SH-SY5Y (cell line): ENCODE measurements around the gene NCKAP5.

Experiments
- GATA2 ChIP-seq: IDR thresholded peaks from 2 replicates; pipeline ENCODE4 v1.6.1; 2011; ENCODE audit warnings: mild to moderate bottlenecking, low read depth, low read length
- GATA3 ChIP-seq: IDR thresholded peaks from 2 replicates; pipeline ENCODE4 v1.6.1; 2011; ENCODE audit warnings: low read depth, mild to moderate bottlenecking, low read length, moderate library complexity

- TF ChIP-seq GATA2 (no peak), GATA3 (no peak)
Observed at GRCh38 chr2:132651115-132652045, 916.9 kb downstream of the NCKAP5 start.
